Fibroblast of mammary gland (primary cell): ENCODE data around the gene MEF2D.
A peak's percentile ranks its signal among the peaks of the same experiment; 100 is the strongest.

Experiments
- DNase-seq: peaks from one replicate; pipeline ENCODE4 v3.0.0-alpha.2; 2010; ENCODE audit warnings: low read depth
- H3K4me3 ChIP-seq: 2 replicates; pipeline ENCODE4 v1.5.1; 2011; ENCODE audit warnings: low read depth, mild to moderate bottlenecking, low read length, moderate library complexity; ENCODE audit not compliant: control insufficient read depth
- CTCF ChIP-seq: conservative IDR thresholded peaks from 2 replicates; pipeline ENCODE4 v1.5.1; 2011; ENCODE audit warnings: low read depth, low read length, inconsistent platforms; ENCODE audit not compliant: control insufficient read depth, insufficient read depth

MEF2D gene

GRCh38 chr1:156544592-156545102 lies 44.1 kb upstream of the MEF2D start:
- no peak for DNase-seq
- no peak for TF ChIP-seq CTCF
- no peak overlapping the region for H3K4me3 ChIP-seq

- no peak overlapping the region for H3K4me3 ChIP-seq
- DNase-seq, result no peak
- no peak for TF ChIP-seq CTCF
Measured at GRCh38 chr1:156543066-156543465, 42.5 kb upstream of the MEF2D start.

GRCh38 chr1:156540955-156541354 lies 40.4 kb upstream of the MEF2D start:
- no peak for TF ChIP-seq CTCF
- DNase-seq, result peak; percentile 40
- H3K4me3 ChIP-seq, result no peak overlapping the region

- no peak for DNase-seq
- no peak for TF ChIP-seq CTCF
- no peak overlapping the region for H3K4me3 ChIP-seq
Measured at GRCh38 chr1:156539818-156540355, 39.3 kb upstream of the MEF2D start.

GRCh38 chr1:156538711-156539440 lies 38.3 kb upstream of the MEF2D start:
- no peak for DNase-seq
- H3K4me3 ChIP-seq, result no peak overlapping the region
- TF ChIP-seq CTCF, result no peak

- no peak for TF ChIP-seq CTCF
- H3K4me3 ChIP-seq, result no peak overlapping the region
- no peak for DNase-seq
Measured at GRCh38 chr1:156537027-156537426, 36.5 kb upstream of the MEF2D start.
